Right atrium auricular region (tissue), 2 donors: Measurements from ENCODE around the gene IL31. TPM values are rescaled to one million over a fixed set of nuclear protein-coding genes. Genes with fewer than 3 reads are reported as not detected.

ENCODE experiments used
- DNase-seq: peaks from one replicate; pipeline ENCODE4 v3.0.0-alpha.2; 2019; ENCODE audit warnings: low spot score
- H3K27ac ChIP-seq, 2 donors: fragments of 200-600 bp; sonication (generic); 1 replicate in 1 of 2; 2 replicates in 1 of 2; pipeline ENCODE4 v1.5.1; 2016 to 2019
- H3K27me3 ChIP-seq, 2 donors: fragments of 200-600 bp; sonication (generic); one replicate each; pipeline versions ENCODE4 v1.5.1 to v1.6.0; 2017 to 2019
- H3K36me3 ChIP-seq: fragments of 200-600 bp; sonication (generic); one replicate; pipeline ENCODE4 v1.5.1; 2016
- H3K4me1 ChIP-seq, 2 donors: fragments of 200-600 bp; sonication (generic); one replicate each; pipeline versions ENCODE4 v1.5.1 to v1.6.0; 2017 to 2019
- H3K4me3 ChIP-seq, 2 donors: fragments of 200-600 bp; sonication (generic); 1 replicate in 1 of 2; 2 replicates in 1 of 2; pipeline ENCODE4 v1.5.1; 2017 to 2019; ENCODE audit warnings: mild to moderate bottlenecking in 1 of 2, moderate library complexity in 1 of 2
- H3K9me3 ChIP-seq, 2 donors: fragments of 200-600 bp; sonication (generic); one replicate each; pipeline ENCODE4 v1.5.1; 2019
- CTCF ChIP-seq, 2 donors: fragments of 200-600 bp; sonication (generic); IDR thresholded peaks; one replicate each; pipeline ENCODE4 v1.5.1; 2019; ENCODE audit warnings: antibody characterized with exemption in 2 of 2
- total RNA-seq, 2 donors: library from RNA; depleted of rRNA; stranded (reverse); fragments of >200 nt; gene quantifications; one replicate each; pipeline ENCODE4 v1.1.0, GENCODE V29; 2016

Gene IL31
- total RNA-seq, 2 donors from 2014 or later, result not detected

- DNase-seq, result no peak
- peaks cover 76% of the 10 kb centered on the region for H3K36me3 ChIP-seq
Measured at GRCh38 chr12:122130150-122130549, 43.9 kb downstream of the IL31 start.

GRCh38 chr12:122129131-122129530, 44.9 kb downstream of the IL31 start:
- no peak overlapping the region for H3K4me3 ChIP-seq
- no peak for TF ChIP-seq CTCF (IDR thresholded peaks at IDR 0.05)
- DNase-seq, result no peak
- peaks cover 67% of the 10 kb centered on the region for H3K36me3 ChIP-seq
- H3K4me1 ChIP-seq, result peaks cover 0 to 25% of the 10 kb centered on the region in 2 donors
- H3K27ac ChIP-seq, result no peak overlapping the region
- H3K9me3 ChIP-seq, result no peaks in the 10 kb centered on the region
- H3K27me3 ChIP-seq, result no peaks in the 10 kb centered on the region

More at GRCh38 chr12:122130150-122130549, 43.9 kb downstream of the IL31 start:
- no peaks in the 10 kb centered on the region for H3K9me3 ChIP-seq
- H3K27ac ChIP-seq, result no peak overlapping the region
- no peak overlapping the region for H3K4me3 ChIP-seq
- no peaks in the 10 kb centered on the region for H3K27me3 ChIP-seq
- no peak for TF ChIP-seq CTCF (IDR thresholded peaks at IDR 0.05)
- peaks cover 0 to 17% of the 10 kb centered on the region in 2 donors for H3K4me1 ChIP-seq

GRCh38 chr12:122128481-122128880, 45.5 kb downstream of the IL31 start:
- Histone ChIP-seq H3K4me3 (no peak overlapping the region), H3K4me1 (peaks cover 0 to 28% of the 10 kb centered on the region in 2 donors), H3K27ac (no peak overlapping the region), H3K27me3 (no peaks in the 10 kb centered on the region), H3K36me3 (peaks cover 60% of the 10 kb centered on the region), H3K9me3 (no peaks in the 10 kb centered on the region)
- TF ChIP-seq CTCF (IDR thresholded peaks at IDR 0.05), result no peak
- DNase-seq, result no peak

- Histone ChIP-seq H3K27ac (no peak overlapping the region), H3K9me3 (no peaks in the 10 kb centered on the region), H3K36me3 (peaks cover 54% of the 10 kb centered on the region), H3K4me1 (peaks cover 0 to 35% of the 10 kb centered on the region in 2 donors), H3K27me3 (no peaks in the 10 kb centered on the region), H3K4me3 (no peak overlapping the region)
- TF ChIP-seq CTCF (IDR thresholded peaks at IDR 0.05), result no peak
- no peak for DNase-seq
Measured at GRCh38 chr12:122127839-122128238, 46.2 kb downstream of the IL31 start.

- Histone ChIP-seq H3K36me3 (peaks cover 45% of the 10 kb centered on the region), H3K4me3 (no peak overlapping the region), H3K27me3 (no peaks in the 10 kb centered on the region), H3K9me3 (no peaks in the 10 kb centered on the region), H3K27ac (no peak overlapping the region), H3K4me1 (peaks cover 0 to 43% of the 10 kb centered on the region in 2 donors)
- no peak for DNase-seq
- TF ChIP-seq CTCF (IDR thresholded peaks at IDR 0.05), result peak in 1 of 2 donors; percentile 47
Measured at GRCh38 chr12:122126713-122127597, 47.1 kb downstream of the IL31 start.
